HCT116 (cell line): ENCODE data around the gene C2CD4B. TPM values are rescaled to one million over a fixed set of nuclear protein-coding genes. Genes with fewer than 3 reads are reported as not detected.

Experiments
- ATAC-seq: fragments of 200-7000 bp; cut with Tn5 transposase; 2 replicates; pipeline ENCODE4 v1.9.1; 2020; ENCODE audit warnings: mild to moderate bottlenecking, moderate library complexity
- BruUV-seq: library from RNA; stranded (reverse); fragments of 400-500 nt; replicated peaks from 2 replicates; lab custom pipeline; 2021; lab: Mats Ljungman, UMichigan
- CTCF ChIA-PET: fragments of 300-600 bp; sonication (Branson Sonifier 250); formaldehyde crosslinking; loops from one replicate; lab custom pipeline; 2021; ENCODE audit warnings: antibody characterized with exemption; lab: Charles Lee
- POLR2A ChIA-PET: fragments of 300-600, 350-600 bp; sonication (Branson Sonifier 250); formaldehyde crosslinking; loops from one replicate; lab custom pipeline; 2021; ENCODE audit warnings: antibody characterized with exemption; lab: Charles Lee
- RAD21 ChIA-PET, 2 experiments: fragments of 300-600 bp; sonication (Branson Sonifier 250); formaldehyde crosslinking; loops; one replicate each; lab custom pipeline; 2023; ENCODE audit warnings: low total read pairs in 2 of 2; ENCODE audit not compliant: uncharacterized antibody in 2 of 2, unreplicated experiment in 2 of 2, low non-redundant PET in 1 of 2; lab: Charles Lee
- DNase-seq: peaks from one replicate; pipeline ENCODE4 v3.0.0-alpha.2; 2010; ENCODE audit warnings: low read depth, low spot score
- H2AFZ ChIP-seq: fragments of 200-600 bp; shearing (Covaris generic), sonication (generic); 2 replicates; pipeline ENCODE4 v1.6.1; 2017; ENCODE audit warnings: low read depth, mixed run types, mixed read lengths, antibody characterized with exemption, low read length; ENCODE audit not compliant: poor library complexity, severe bottlenecking
- H3K27ac ChIP-seq: 2 replicates; pipeline ENCODE4 v1.5.1; 2012; ENCODE audit warnings: low read depth, low read length
- H3K27me3 ChIP-seq: fragments of 200-600 bp; sonication (generic); 2 replicates; pipeline ENCODE4 v1.6.1; 2016; ENCODE audit warnings: mixed run types, low read length, mixed read lengths; ENCODE audit not compliant: insufficient read depth
- H3K36me3 ChIP-seq, 2 experiments: fragments of 200-500 bp in 1 of 2; fragments of 200-600 bp in 1 of 2; sonication (Bioruptor generic) in 1 of 2; sonication (generic) in 1 of 2; 2 replicates each; pipeline versions ENCODE4 v1.5.1 to v1.6.1; 2014 to 2016; ENCODE audit warnings: low read length in 2 of 2, inconsistent platforms in 1 of 2, mixed read lengths in 1 of 2, mixed run types in 1 of 2; ENCODE audit not compliant: insufficient read depth in 2 of 2, control insufficient read depth in 1 of 2
- H3K4me1 ChIP-seq, 2 experiments: fragments of 200-600 bp in 1 of 2; sonication (generic) in 1 of 2; 2 replicates each; pipeline versions ENCODE4 v1.5.1 to v1.6.1; 2012 to 2017; ENCODE audit warnings: low read length in 2 of 2, inconsistent platforms in 1 of 2, mild to moderate bottlenecking in 1 of 2, mixed read lengths in 1 of 2, mixed run types in 1 of 2, moderate library complexity in 1 of 2; ENCODE audit not compliant: insufficient read depth in 2 of 2, control insufficient read depth in 1 of 2
- H3K4me2 ChIP-seq: fragments of 200-600 bp; sonication (generic); 2 replicates; pipeline ENCODE4 v1.6.1; 2017; ENCODE audit warnings: mixed run types, low read length, mixed read lengths
- H3K4me3 ChIP-seq, 2 experiments: fragments of 200-600 bp in 1 of 2; sonication (generic) in 1 of 2; replicated peaks in 1 of 2; 2 replicates each; pipeline ENCODE4 v1.5.1; 2011 to 2016; ENCODE audit warnings: low read length in 2 of 2, control low read depth in 1 of 2, low read depth in 1 of 2, mild to moderate bottlenecking in 1 of 2, mixed read lengths in 1 of 2, mixed run types in 1 of 2
- H3K79me2 ChIP-seq: fragments of 200-600 bp; sonication (generic); 2 replicates; pipeline ENCODE4 v1.6.1; 2017; ENCODE audit warnings: mild to moderate bottlenecking, mixed run types, low read length, moderate library complexity, mixed read lengths; ENCODE audit not compliant: insufficient read depth
- H3K9ac ChIP-seq: fragments of 200-600 bp; sonication (generic); 2 replicates; pipeline ENCODE4 v1.6.1; 2016; ENCODE audit warnings: low read length, mixed read lengths
- H3K9me2 ChIP-seq: fragments of 200-600 bp; sonication (generic), shearing (Covaris generic); 2 replicates; pipeline ENCODE4 v1.6.1; 2017; ENCODE audit warnings: mixed run types, mild to moderate bottlenecking, moderate library complexity; ENCODE audit not compliant: insufficient read depth
- H3K9me3 ChIP-seq, 2 experiments: fragments of 200-500 bp in 1 of 2; fragments of 200-600 bp in 1 of 2; sonication (Bioruptor generic) in 1 of 2; sonication (generic) in 1 of 2; 2 replicates each; pipeline ENCODE4 v1.6.1; 2014 to 2017; ENCODE audit warnings: low read length in 2 of 2, mixed read lengths in 2 of 2, inconsistent platforms in 1 of 2, low read depth in 1 of 2, mild to moderate bottlenecking in 1 of 2, mixed run types in 1 of 2, moderate library complexity in 1 of 2; ENCODE audit not compliant: control insufficient read depth in 1 of 2, insufficient read depth in 1 of 2
- H4K20me1 ChIP-seq: fragments of 200-600 bp; sonication (generic), shearing (Covaris generic); 2 replicates; pipeline ENCODE4 v1.6.1; 2017; ENCODE audit warnings: mixed run types, mild to moderate bottlenecking, moderate library complexity; ENCODE audit not compliant: insufficient read depth
- CBX3 ChIP-seq: IDR thresholded peaks from 2 replicates; pipeline ENCODE4 v1.6.1; 2012; ENCODE audit warnings: low read depth
- FOSL1 ChIP-seq: IDR thresholded peaks from 2 replicates; pipeline ENCODE4 v1.6.1; 2012; ENCODE audit warnings: low read depth
- SIN3A ChIP-seq: IDR thresholded peaks from 2 replicates; pipeline ENCODE4 v1.6.1; 2012; ENCODE audit warnings: low read depth
- SP1 ChIP-seq: IDR thresholded peaks from 2 replicates; pipeline ENCODE4 v1.6.1; 2012; ENCODE audit warnings: low read depth
- TCF7L2 ChIP-seq: IDR thresholded peaks from 2 replicates; pipeline ENCODE4 v1.7.0; 2011; ENCODE audit warnings: borderline replicate concordance, inconsistent platforms; ENCODE audit not compliant: insufficient read depth, insufficient read length; ENCODE audit errors: extremely low read depth
- YY1 ChIP-seq: IDR thresholded peaks from 2 replicates; pipeline ENCODE4 v1.6.1; 2011; ENCODE audit warnings: low read length, low read depth, moderate library complexity, mild to moderate bottlenecking; ENCODE audit not compliant: insufficient replicate concordance; ENCODE audit errors: extremely low read depth
- ZFX ChIP-seq: fragments of 450-650 bp; IDR thresholded peaks from 2 replicates; pipeline ENCODE4 v1.6.1; 2017
- intact Hi-C: fragments of 100-400 bp; cut with micrococcal nuclease; formaldehyde crosslinking; loops from 2 replicates; pipeline ENCODE4 v1.10.0; 2022
- total RNA-seq: library from RNA; stranded (reverse); gene quantifications from one replicate; pipeline ENCODE4 v1.2.1, GENCODE V29; 2021; ENCODE audit not compliant: unreplicated experiment
- TF ChIP-seq, protein P1 (sequence below), 3 experiments: fragments of 200-600 bp in 1 of 3; sonication (generic) in 1 of 3; IDR thresholded peaks in 2 of 3; conservative IDR thresholded peaks in 1 of 3; 2 replicates each; pipeline ENCODE4 v1.5.1; 2012 to 2017; ENCODE audit warnings: low read depth in 2 of 3, low read length in 2 of 3, antibody characterized with exemption in 1 of 3, borderline replicate concordance in 1 of 3, control low read depth in 1 of 3, mild to moderate bottlenecking in 1 of 3, mixed read lengths in 1 of 3, mixed run types in 1 of 3, moderate library complexity in 1 of 3; ENCODE audit not compliant: insufficient read depth in 1 of 3
- TF ChIP-seq, protein P2 (sequence below): IDR thresholded peaks from 2 replicates; pipeline ENCODE4 v1.6.1; 2011; ENCODE audit warnings: mild to moderate bottlenecking, low read length, moderate library complexity; ENCODE audit not compliant: insufficient replicate concordance; ENCODE audit errors: extremely low read depth
- TF ChIP-seq, protein P3 (sequence below): IDR thresholded peaks from 2 replicates; pipeline ENCODE4 v1.6.1; 2012; ENCODE audit warnings: low read depth

The C2CD4B gene
- total RNA-seq, 1 experiment from 2014 or later = not detected

DNA sequence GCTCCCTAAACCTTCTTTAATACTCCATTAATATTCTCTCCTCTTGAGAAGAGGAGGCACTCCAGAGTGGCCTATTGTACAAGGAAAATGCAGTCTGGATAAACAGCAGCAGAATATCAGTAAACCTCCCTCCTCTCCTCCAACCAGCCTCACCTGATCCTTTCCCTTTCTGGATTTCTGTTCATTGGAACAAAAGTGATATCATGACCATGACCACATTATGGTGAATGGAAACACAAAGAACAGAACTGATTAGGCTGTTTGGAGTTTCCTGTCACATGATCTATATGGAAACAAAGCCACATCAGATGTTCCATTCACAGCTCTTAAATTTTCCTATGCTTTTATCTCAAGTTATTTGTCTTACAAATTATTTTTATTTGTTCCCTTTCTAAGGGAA lies 14.6 kb downstream of the C2CD4B start:
- no peak for ATAC-seq
- ChIA-PET POLR2A (no interaction called here), CTCF (no interaction called here)

More for the DNA sequence above, 14.6 kb downstream of the C2CD4B start:
- Histone ChIP-seq H3K79me2 (no peaks in the 10 kb centered on the region), H2AFZ (no peak overlapping the region), H4K20me1 (no peaks in the 10 kb centered on the region), H3K4me2 (no peak overlapping the region), H3K9me2 (no peaks in the 10 kb centered on the region), H3K9me3 (no peaks in the 10 kb centered on the region), H3K4me1 (no peaks in the 10 kb centered on the region), H3K4me3 (no peak overlapping the region), H3K27ac (no peak overlapping the region), H3K9ac (no peak overlapping the region), H3K27me3 (no peaks in the 10 kb centered on the region), H3K36me3 (no peaks in the 10 kb centered on the region)
- intact Hi-C loops = no loop called here
- TF ChIP-seq FOSL1 (no peak), CBX3 (no peak), TCF7L2 (no peak), SP1 (no peak), SIN3A (no peak), YY1 (no peak), ZFX (no peak)
- TF ChIP-seq, protein P1, sequence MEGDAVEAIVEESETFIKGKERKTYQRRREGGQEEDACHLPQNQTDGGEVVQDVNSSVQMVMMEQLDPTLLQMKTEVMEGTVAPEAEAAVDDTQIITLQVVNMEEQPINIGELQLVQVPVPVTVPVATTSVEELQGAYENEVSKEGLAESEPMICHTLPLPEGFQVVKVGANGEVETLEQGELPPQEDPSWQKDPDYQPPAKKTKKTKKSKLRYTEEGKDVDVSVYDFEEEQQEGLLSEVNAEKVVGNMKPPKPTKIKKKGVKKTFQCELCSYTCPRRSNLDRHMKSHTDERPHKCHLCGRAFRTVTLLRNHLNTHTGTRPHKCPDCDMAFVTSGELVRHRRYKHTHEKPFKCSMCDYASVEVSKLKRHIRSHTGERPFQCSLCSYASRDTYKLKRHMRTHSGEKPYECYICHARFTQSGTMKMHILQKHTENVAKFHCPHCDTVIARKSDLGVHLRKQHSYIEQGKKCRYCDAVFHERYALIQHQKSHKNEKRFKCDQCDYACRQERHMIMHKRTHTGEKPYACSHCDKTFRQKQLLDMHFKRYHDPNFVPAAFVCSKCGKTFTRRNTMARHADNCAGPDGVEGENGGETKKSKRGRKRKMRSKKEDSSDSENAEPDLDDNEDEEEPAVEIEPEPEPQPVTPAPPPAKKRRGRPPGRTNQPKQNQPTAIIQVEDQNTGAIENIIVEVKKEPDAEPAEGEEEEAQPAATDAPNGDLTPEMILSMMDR (IDR thresholded peaks at IDR 0.05 in 2 of 3, conservative IDR thresholded peaks at IDR 0.05 in 1 of 3; ENCODE audit: borderline replicate concordance in 1 of 3, insufficient read depth in 1 of 3, low read depth in 2 of 3, low read length in 2 of 3) = no peak
- TF ChIP-seq, protein P2, sequence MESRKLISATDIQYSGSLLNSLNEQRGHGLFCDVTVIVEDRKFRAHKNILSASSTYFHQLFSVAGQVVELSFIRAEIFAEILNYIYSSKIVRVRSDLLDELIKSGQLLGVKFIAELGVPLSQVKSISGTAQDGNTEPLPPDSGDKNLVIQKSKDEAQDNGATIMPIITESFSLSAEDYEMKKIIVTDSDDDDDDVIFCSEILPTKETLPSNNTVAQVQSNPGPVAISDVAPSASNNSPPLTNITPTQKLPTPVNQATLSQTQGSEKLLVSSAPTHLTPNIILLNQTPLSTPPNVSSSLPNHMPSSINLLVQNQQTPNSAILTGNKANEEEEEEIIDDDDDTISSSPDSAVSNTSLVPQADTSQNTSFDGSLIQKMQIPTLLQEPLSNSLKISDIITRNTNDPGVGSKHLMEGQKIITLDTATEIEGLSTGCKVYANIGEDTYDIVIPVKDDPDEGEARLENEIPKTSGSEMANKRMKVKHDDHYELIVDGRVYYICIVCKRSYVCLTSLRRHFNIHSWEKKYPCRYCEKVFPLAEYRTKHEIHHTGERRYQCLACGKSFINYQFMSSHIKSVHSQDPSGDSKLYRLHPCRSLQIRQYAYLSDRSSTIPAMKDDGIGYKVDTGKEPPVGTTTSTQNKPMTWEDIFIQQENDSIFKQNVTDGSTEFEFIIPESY = no peak
- TF ChIP-seq, protein P3, sequence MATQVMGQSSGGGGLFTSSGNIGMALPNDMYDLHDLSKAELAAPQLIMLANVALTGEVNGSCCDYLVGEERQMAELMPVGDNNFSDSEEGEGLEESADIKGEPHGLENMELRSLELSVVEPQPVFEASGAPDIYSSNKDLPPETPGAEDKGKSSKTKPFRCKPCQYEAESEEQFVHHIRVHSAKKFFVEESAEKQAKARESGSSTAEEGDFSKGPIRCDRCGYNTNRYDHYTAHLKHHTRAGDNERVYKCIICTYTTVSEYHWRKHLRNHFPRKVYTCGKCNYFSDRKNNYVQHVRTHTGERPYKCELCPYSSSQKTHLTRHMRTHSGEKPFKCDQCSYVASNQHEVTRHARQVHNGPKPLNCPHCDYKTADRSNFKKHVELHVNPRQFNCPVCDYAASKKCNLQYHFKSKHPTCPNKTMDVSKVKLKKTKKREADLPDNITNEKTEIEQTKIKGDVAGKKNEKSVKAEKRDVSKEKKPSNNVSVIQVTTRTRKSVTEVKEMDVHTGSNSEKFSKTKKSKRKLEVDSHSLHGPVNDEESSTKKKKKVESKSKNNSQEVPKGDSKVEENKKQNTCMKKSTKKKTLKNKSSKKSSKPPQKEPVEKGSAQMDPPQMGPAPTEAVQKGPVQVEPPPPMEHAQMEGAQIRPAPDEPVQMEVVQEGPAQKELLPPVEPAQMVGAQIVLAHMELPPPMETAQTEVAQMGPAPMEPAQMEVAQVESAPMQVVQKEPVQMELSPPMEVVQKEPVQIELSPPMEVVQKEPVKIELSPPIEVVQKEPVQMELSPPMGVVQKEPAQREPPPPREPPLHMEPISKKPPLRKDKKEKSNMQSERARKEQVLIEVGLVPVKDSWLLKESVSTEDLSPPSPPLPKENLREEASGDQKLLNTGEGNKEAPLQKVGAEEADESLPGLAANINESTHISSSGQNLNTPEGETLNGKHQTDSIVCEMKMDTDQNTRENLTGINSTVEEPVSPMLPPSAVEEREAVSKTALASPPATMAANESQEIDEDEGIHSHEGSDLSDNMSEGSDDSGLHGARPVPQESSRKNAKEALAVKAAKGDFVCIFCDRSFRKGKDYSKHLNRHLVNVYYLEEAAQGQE = no peak
- RAD21 ChIA-PET = no interaction called here
- no TSS peak for BruUV-seq
- no peak for DNase-seq
